HG02970 (cell line): ENCODE results near the gene MRPL48.
"Not testable (repeated sequence)": the region's sequence is repeated elsewhere in the genome, so short reads cannot be mapped to it uniquely, and the experiment has no call there.

ENCODE experiments used
- ATAC-seq: cut with Tn5 transposase; IDR thresholded peaks from one replicate; pipeline ENCODE4 v1.9.1; 2021; ENCODE audit warnings: mild to moderate bottlenecking, moderate library complexity, moderate number of reproducible peaks; ENCODE audit not compliant: unreplicated experiment, low FRiP score

MRPL48 gene

GRCh38 chr11:73770811-73771210, 16.9 kb upstream of the MRPL48 start:
- not testable (repeated sequence) for ATAC-seq

- peak; percentile 98 for ATAC-seq
Observed at GRCh38 chr11:73779084-73779902, 8.4 kb upstream of the MRPL48 start.

- no peak for ATAC-seq
Observed at GRCh38 chr11:73781303-73781702, 6.4 kb upstream of the MRPL48 start.

- no peak for ATAC-seq
Observed at GRCh38 chr11:73783483-73784020, 4.1 kb upstream of the MRPL48 start.

GRCh38 chr11:73784080-73784634, 3.5 kb upstream of the MRPL48 start:
- ATAC-seq = no peak

GRCh38 chr11:73784734-73785133, 2.9 kb upstream of the MRPL48 start:
- ATAC-seq = no peak

- not testable (repeated sequence) for ATAC-seq
Observed at GRCh38 chr11:73785467-73785866, 2.2 kb upstream of the MRPL48 start.

- ATAC-seq = no peak
Observed at GRCh38 chr11:73787051-73787642, 527 bp upstream of the MRPL48 start.

- no peak for ATAC-seq
Observed at GRCh38 chr11:73789279-73789670, 1.6 kb downstream of the MRPL48 start.

GRCh38 chr11:73792584-73792983, 4.9 kb downstream of the MRPL48 start:
- ATAC-seq = no peak

- ATAC-seq = no peak
Observed at GRCh38 chr11:73795925-73796632, 8.4 kb downstream of the MRPL48 start.

GRCh38 chr11:73797457-73797856, 9.8 kb downstream of the MRPL48 start:
- ATAC-seq = no peak

- ATAC-seq = no peak
Observed at GRCh38 chr11:73800276-73800806, 12.7 kb downstream of the MRPL48 start.

GRCh38 chr11:73801136-73801535, 13.5 kb downstream of the MRPL48 start:
- no peak for ATAC-seq

GRCh38 chr11:73804712-73805111, 17.0 kb downstream of the MRPL48 start:
- ATAC-seq = no peak

GRCh38 chr11:73808052-73808451, 20.4 kb downstream of the MRPL48 start:
- ATAC-seq = no peak

GRCh38 chr11:73810637-73811036, 23.0 kb downstream of the MRPL48 start:
- no peak for ATAC-seq

GRCh38 chr11:73812234-73812633, 24.6 kb downstream of the MRPL48 start:
- ATAC-seq = no peak

- no peak for ATAC-seq
Observed at GRCh38 chr11:73814812-73815211, 27.1 kb downstream of the MRPL48 start.

- no peak for ATAC-seq
Observed at GRCh38 chr11:73818846-73819245, 31.2 kb downstream of the MRPL48 start.

- no peak for ATAC-seq
Observed at GRCh38 chr11:73830261-73830660, 42.6 kb downstream of the MRPL48 start.
